Mucosa of descending colon (tissue), 3 donors: ENCODE results near the gene PKDCC. TPM values are rescaled to one million over a fixed set of nuclear protein-coding genes. Genes with fewer than 3 reads are reported as not detected.
"Not testable (repeated sequence)": the region's sequence is repeated elsewhere in the genome, so short reads cannot be mapped to it uniquely, and the experiment has no call there.

Source experiments
- ATAC-seq: fragments of 200-7000 bp; cut with Tn5 transposase; one replicate; pipeline ENCODE4 v1.9.1; 2020; ENCODE audit warnings: mild to moderate bottlenecking, moderate library complexity
- DNase-seq, 3 donors: peaks; one replicate each; pipeline ENCODE4 v3.0.0-alpha.2; 2020
- H3K36me3 ChIP-seq: fragments of 200-600 bp; one replicate; pipeline ENCODE4 v1.8.0; 2021; ENCODE audit warnings: low read depth, mild to moderate bottlenecking
- H3K4me1 ChIP-seq: fragments of 200-600 bp; one replicate; pipeline ENCODE4 v1.8.0; 2021; ENCODE audit warnings: low read depth, mild to moderate bottlenecking
- H3K4me3 ChIP-seq: fragments of 200-600 bp; one replicate; pipeline ENCODE4 v1.8.0; 2021; ENCODE audit warnings: mild to moderate bottlenecking
- H3K9me3 ChIP-seq: fragments of 200-600 bp; one replicate; pipeline ENCODE4 v1.8.0; 2021; ENCODE audit warnings: mild to moderate bottlenecking
- CTCF ChIP-seq: fragments of 200-600 bp; IDR thresholded peaks from one replicate; pipeline ENCODE4 v1.8.0; 2022; ENCODE audit warnings: antibody characterized with exemption, mild to moderate bottlenecking
- intact Hi-C, 2 donors: fragments of 100-400 bp; cut with DNase I in 1 of 2; cut with micrococcal nuclease in 1 of 2; formaldehyde crosslinking; loops; one replicate each; pipeline versions ENCODE4 v1.11.0 to v1.11.1; 2022; cut with DNase I, micrococcal nuclease
- total RNA-seq, 3 donors: library from RNA; stranded (reverse); fragmentation: NEBNext Ultra II Directional in 2 of 3; extraction: Animal tissue kit (Norgen Biotek cat#: 25700) in 2 of 3; gene quantifications; one replicate each; pipeline versions ENCODE4 v1.2.1 to v1.2.4, GENCODE V29; 2021 to 2023
- donor health status: DM: no; HTN: no; CAD: no; lungs with moderate emphysema.
- donor health status: DM: no; HTN: no; CAD: no.
- donor health status: DM: no; HTN: yes; CAD: no.

The PKDCC gene
- total RNA-seq, 3 donors from 2014 or later, result 79.3 to 88.8 (median 80.7) TPM

- ATAC-seq, result no peak
- Histone ChIP-seq H3K4me3 (no peak overlapping the region), H3K4me1 (peaks cover 16% of the 10 kb centered on the region), H3K36me3 (no peaks in the 10 kb centered on the region), H3K9me3 (no peaks in the 10 kb centered on the region)
- intact Hi-C loops, result no loop called here
- DNase-seq, result no peak
- no peak for TF ChIP-seq CTCF
Observed at GRCh38 chr2:42073739-42074503, 26.1 kb downstream of the PKDCC start.

- H3K4me3 ChIP-seq, result no peak overlapping the region
- H3K9me3 ChIP-seq, result no peaks in the 10 kb centered on the region
- no peaks in the 10 kb centered on the region for H3K36me3 ChIP-seq
- H3K4me1 ChIP-seq, result peaks cover 16% of the 10 kb centered on the region
- intact Hi-C loops, result no loop called here
- no peak for TF ChIP-seq CTCF
- DNase-seq, result no peak
- no peak for ATAC-seq
Observed at GRCh38 chr2:42074661-42075060, 26.8 kb downstream of the PKDCC start.

GRCh38 chr2:42076357-42077225 lies 28.8 kb downstream of the PKDCC start:
- Histone ChIP-seq H3K4me3 (no peak overlapping the region), H3K9me3 (no peaks in the 10 kb centered on the region), H3K36me3 (no peaks in the 10 kb centered on the region), H3K4me1 (peaks cover 13% of the 10 kb centered on the region)
- intact Hi-C loops, result no loop called here
- no peak for ATAC-seq
- no peak for TF ChIP-seq CTCF
- DNase-seq, result no peak

GRCh38 chr2:42077343-42077742 lies 29.5 kb downstream of the PKDCC start:
- Histone ChIP-seq H3K36me3 (no peaks in the 10 kb centered on the region), H3K4me3 (no peak overlapping the region), H3K4me1 (peaks cover 6% of the 10 kb centered on the region), H3K9me3 (no peaks in the 10 kb centered on the region)
- DNase-seq (no peak), ATAC-seq (no peak)
- no peak for TF ChIP-seq CTCF
- intact Hi-C loops, result no loop called here

- no peak for DNase-seq
Observed at GRCh38 chr2:42079737-42080287, 32.0 kb downstream of the PKDCC start.

GRCh38 chr2:42081151-42081550 lies 33.3 kb downstream of the PKDCC start:
- ATAC-seq, intact Hi-C loops, DNase-seq, H3K4me3 ChIP-seq, H3K36me3 ChIP-seq, H3K9me3 ChIP-seq: not testable (repeated sequence)
- H3K4me1 ChIP-seq, result peaks cover 16% of the 10 kb centered on the region

More at GRCh38 chr2:42079737-42080287, 32.0 kb downstream of the PKDCC start:
- ATAC-seq, result no peak
- no peak for TF ChIP-seq CTCF
- Histone ChIP-seq H3K9me3 (no peaks in the 10 kb centered on the region), H3K4me1 (peaks cover 16% of the 10 kb centered on the region), H3K36me3 (no peaks in the 10 kb centered on the region), H3K4me3 (no peak overlapping the region)
- intact Hi-C loops, result no loop called here
